Heart left ventricle (tissue), 16 donors: ENCODE results near the gene SORCS2. TPM values are rescaled to one million over a fixed set of nuclear protein-coding genes. Genes with fewer than 3 reads are reported as not detected.
A peak's percentile ranks its signal among the peaks of the same experiment; 100 is the strongest.

Source experiments
- ATAC-seq, 4 donors: fragments of 200-7000 bp; cut with Tn5 transposase; one replicate each; pipeline ENCODE4 v1.9.1; 2020 to 2022; ENCODE audit warnings: moderate library complexity in 4 of 4, mild to moderate bottlenecking in 3 of 4, moderate number of reproducible peaks in 1 of 4
- DNase-seq, 5 donors: peaks; one replicate each; pipeline ENCODE4 v3.0.0-alpha.2; 2020
- H3K27ac ChIP-seq, 12 donors: fragments of 200-600 bp; sonication (generic) in 4 of 12; one replicate each; pipeline versions ENCODE4 v1.5.0 to v1.8.0; 2016 to 2022; ENCODE audit warnings: mild to moderate bottlenecking in 2 of 12
- H3K27me3 ChIP-seq, 9 donors: fragments of 200-600 bp; sonication (generic) in 2 of 9; one replicate each; pipeline versions ENCODE4 v1.5.1 to v1.8.0; 2016 to 2022; ENCODE audit warnings: mild to moderate bottlenecking in 3 of 9
- H3K36me3 ChIP-seq, 9 donors: fragments of 200-600 bp; sonication (generic) in 2 of 9; one replicate each; pipeline versions ENCODE4 v1.5.0 to v1.8.0; 2018 to 2022; ENCODE audit warnings: mild to moderate bottlenecking in 2 of 9
- H3K4me1 ChIP-seq, 12 donors: fragments of 200-600 bp; sonication (generic) in 4 of 12; one replicate each; pipeline versions ENCODE4 v1.5.0 to v1.8.0; 2016 to 2022; ENCODE audit warnings: mild to moderate bottlenecking in 3 of 12
- H3K4me3 ChIP-seq, 12 donors: fragments of 200-600 bp; sonication (generic) in 4 of 12; one replicate each; pipeline versions ENCODE4 v1.5.0 to v1.8.0; 2017 to 2022; ENCODE audit warnings: mild to moderate bottlenecking in 9 of 12, moderate library complexity in 4 of 12
- H3K9me3 ChIP-seq, 12 donors: fragments of 200-600 bp; sonication (generic) in 4 of 12; one replicate each; pipeline versions ENCODE4 v1.5.0 to v1.8.0; 2016 to 2022; ENCODE audit warnings: mild to moderate bottlenecking in 1 of 12
- CTCF ChIP-seq, 12 donors: fragments of 200-600 bp; sonication (generic) in 4 of 12; IDR thresholded peaks; one replicate each; pipeline versions ENCODE4 v1.5.0 to v1.8.0; 2018 to 2022; ENCODE audit warnings: antibody characterized with exemption in 12 of 12, mild to moderate bottlenecking in 5 of 12
- POLR2A ChIP-seq, 2 donors: fragments of 450-650 bp; IDR thresholded peaks; one replicate each; pipeline ENCODE4 v1.6.1; 2017; ENCODE audit warnings: antibody characterized with exemption in 2 of 2, mild to moderate bottlenecking in 2 of 2, moderate library complexity in 2 of 2
- WGBS, 4 donors: extraction: QIAGEN DNeasy Blood & Tissue Kit in 2 of 4; methylation state at CpG; one replicate each; pipeline versions ENCODE4 v1.1.5 to v1.1.7; 2013 to 2018; 5-methylcytosine and 5-hydroxymethylcytosine counted together
- intact Hi-C, 10 donors: fragments of 100-400 bp; cut with DNase I; formaldehyde crosslinking; loops; one replicate each; pipeline versions ENCODE4 v1.11.1 to v1.14.2; 2022
- polyA plus RNA-seq, 2 donors: library from polyadenylated mRNA; stranded (reverse); fragments of 200-250 nt; gene quantifications; one replicate each; pipeline ENCODE4 v1.2.3, GENCODE V29; 2013
- total RNA-seq, 9 donors: library from RNA; depleted of rRNA in 2 of 9; stranded (reverse); fragments of >200 nt in 2 of 9; fragmentation: NEBNext Ultra II Directional in 3 of 9; extraction: Animal tissue kit (Norgen Biotek cat#: 25700) in 3 of 9; gene quantifications; one replicate each; pipeline versions ENCODE4 v1.1.0 to v1.2.4, GENCODE V29; 2016 to 2023
- donor health status: ischemic (EF 13 %, LVEDD 7.1; RV severe dilation, severe dysfunction).
- donor health status: healthy with polysubstance abuse.
- donor health status: DM: no; HTN: yes; CAD: no.
- donor health status: DM: no; HTN: no; CAD: no.
- donor health status: ischemic (EF 25% LVEDD 6.9; RV normal size, moderate dysfunction).
- donor health status: ischemic (EF 25% LVEDD 5.7; RV mildly dilated, moderate dysfunction).
- donor health status: healthy.
- donor health status: DM: yes; HTN: yes; CAD: no.
- donor health status: ischemic (EF 35%, LVEDD 5.7; RV mildly dilated, moderate dysfunction).
- donor health status: nonischemic (EF 11% LVEDD 7.7; RV severe dilation, severe dysfunction).
- donor health status: DM: yes; HTN: yes; CAD: no.
- donor health status: PGD.
- donor health status: ischemic (EF 29% LVEDD 5.4; RV normal size, mild dysfunction).
- donor health status: nonischemic (EF 23%, LVEDD 6.1; RV moderate dilation, normal function).

SORCS2 gene
- total and polyA plus RNA-seq, 11 donors = 0.28 to 5.5 (median 2.4) TPM

GRCh38 chr4:7430965-7431695, 238.8 kb downstream of the SORCS2 start:
- intact Hi-C loops = no loop called here
- peak in 2 of 5 donors; percentile 19 to 27 for DNase-seq

GRCh38 chr4:7431696-7432530, 239.6 kb downstream of the SORCS2 start:
- no peak overlapping the region for H3K4me3 ChIP-seq
- no peaks in the 10 kb centered on the region for H3K27me3 ChIP-seq
- H3K4me1 ChIP-seq = peaks cover 0 to 13% (median 0%) of the 10 kb centered on the region in 12 donors
- WGBS, 4 donors = 89 to 90% (median 89%) methylated on average over 25 to 27 of the region's 27 CpGs
- H3K27ac ChIP-seq = no peak overlapping the region
- DNase-seq (peak in 2 of 5 donors; percentile 9 to 44), ATAC-seq (no peak)
- H3K36me3 ChIP-seq = no peaks in the 10 kb centered on the region
- H3K9me3 ChIP-seq = no peaks in the 10 kb centered on the region
- TF ChIP-seq POLR2A (IDR thresholded peaks at IDR 0.05) (no peak), CTCF (IDR thresholded peaks at IDR 0.05) (no peak)
- intact Hi-C loops = no loop called here

More at GRCh38 chr4:7430965-7431695, 238.8 kb downstream of the SORCS2 start:
- no peak for ATAC-seq
- Histone ChIP-seq H3K4me1 (peaks cover 0 to 13% (median 0%) of the 10 kb centered on the region in 12 donors), H3K27me3 (no peaks in the 10 kb centered on the region), H3K4me3 (no peak overlapping the region), H3K36me3 (no peaks in the 10 kb centered on the region), H3K27ac (no peak overlapping the region), H3K9me3 (no peaks in the 10 kb centered on the region)
- no peak for TF ChIP-seq POLR2A (IDR thresholded peaks at IDR 0.05)
- TF ChIP-seq CTCF (IDR thresholded peaks at IDR 0.05) = no peak
- 80 to 93% (median 83%) methylated on average over 7 to 17 of the region's 17 CpGs for WGBS, 4 donors

GRCh38 chr4:7432531-7433375, 240.4 kb downstream of the SORCS2 start:
- Histone ChIP-seq H3K36me3 (no peaks in the 10 kb centered on the region), H3K4me3 (no peak overlapping the region), H3K4me1 (peaks cover 0 to 13% (median 0%) of the 10 kb centered on the region in 12 donors), H3K27me3 (no peaks in the 10 kb centered on the region), H3K27ac (no peak overlapping the region), H3K9me3 (no peaks in the 10 kb centered on the region)
- TF ChIP-seq CTCF (IDR thresholded peaks at IDR 0.05) (no peak), POLR2A (IDR thresholded peaks at IDR 0.05) (no peak)
- DNase-seq = peak in 2 of 5 donors; percentile 21 to 44
- WGBS, 4 donors = 85 to 88% (median 86%) methylated on average over 19 to 23 of the region's 23 CpGs
- ATAC-seq = no peak
- intact Hi-C loops = no loop called here
